CD4-positive, CD25-positive, alpha-beta regulatory T cell (primary cell): ENCODE results near the gene ENKUR. TPM values are rescaled to one million over a fixed set of nuclear protein-coding genes. Genes with fewer than 3 reads are reported as not detected.
"Not testable (repeated sequence)": the region's sequence is repeated elsewhere in the genome, so short reads cannot be mapped to it uniquely, and the experiment has no call there.

Source experiments
- ATAC-seq, 2 donors: fragments of 150-1000 bp; cut with Tn5 transposase; one replicate each; pipeline ENCODE4 v1.10.0; 2021; ENCODE audit warnings: low read depth in 2 of 2, moderate number of reproducible peaks in 2 of 2, moderate library complexity in 1 of 2
- DNase-seq, 3 donors: peaks; one replicate each; pipeline versions ENCODE4 v3.0.0 to v3.0.0-alpha.2; 2012 to 2022; ENCODE audit warnings: mixed read lengths in 1 of 3
- H3K27ac ChIP-seq: one replicate; pipeline ENCODE4 v1.7.0; 2013; ENCODE audit warnings: mild to moderate bottlenecking, low read length; ENCODE audit not compliant: insufficient read depth, poor library complexity, severe bottlenecking
- H3K27me3 ChIP-seq: one replicate; pipeline ENCODE4 v1.7.0; 2013; ENCODE audit warnings: low read length; ENCODE audit not compliant: control insufficient read depth, insufficient read depth
- H3K36me3 ChIP-seq: one replicate; pipeline ENCODE4 v1.7.0; 2013; ENCODE audit warnings: mild to moderate bottlenecking, low read length, moderate library complexity; ENCODE audit not compliant: control insufficient read depth, insufficient read depth
- H3K4me1 ChIP-seq: 2 replicates; pipeline ENCODE4 v1.7.0; 2013; ENCODE audit warnings: mild to moderate bottlenecking, low read length; ENCODE audit not compliant: insufficient read depth, control insufficient read depth, poor library complexity, severe bottlenecking
- H3K4me3 ChIP-seq: one replicate; pipeline ENCODE4 v1.7.0; 2013; ENCODE audit warnings: low read depth, mild to moderate bottlenecking, low read length, moderate library complexity
- H3K9me3 ChIP-seq, 2 experiments: 1 replicate in 1 of 2; 2 replicates in 1 of 2; pipeline ENCODE4 v1.7.0; 2013; ENCODE audit warnings: low read length in 2 of 2, mild to moderate bottlenecking in 1 of 2, moderate library complexity in 1 of 2; ENCODE audit not compliant: control insufficient read depth in 2 of 2
- H3K27ac Mint-ChIP-seq, 3 donors: one replicate each; pipeline ENCODE4 v1.8.0; 2020 to 2022; ENCODE audit warnings: mild to moderate bottlenecking in 3 of 3, mixed read lengths in 3 of 3, moderate library complexity in 2 of 3
- H3K27me3 Mint-ChIP-seq: one replicate; pipeline ENCODE4 v1.8.0; 2022; ENCODE audit warnings: mild to moderate bottlenecking, mixed read lengths
- H3K36me3 Mint-ChIP-seq: one replicate; pipeline ENCODE4 v1.8.0; 2020; ENCODE audit warnings: mixed read lengths
- H3K4me1 Mint-ChIP-seq, 4 donors: one replicate each; pipeline ENCODE4 v1.8.0; 2020 to 2022; ENCODE audit warnings: mixed read lengths in 4 of 4, mild to moderate bottlenecking in 1 of 4
- H3K4me3 Mint-ChIP-seq, 4 donors: one replicate each; pipeline ENCODE4 v1.8.0; 2020 to 2022; ENCODE audit warnings: mild to moderate bottlenecking in 4 of 4, mixed read lengths in 4 of 4, moderate library complexity in 3 of 4
- H3K9me3 Mint-ChIP-seq, 7 donors: one replicate each; pipeline ENCODE4 v1.8.0; 2020 to 2022; ENCODE audit warnings: mixed read lengths in 7 of 7, mild to moderate bottlenecking in 3 of 7, moderate library complexity in 2 of 7
- polyA plus RNA-seq, 4 donors: library from polyadenylated mRNA; unstranded; fragments of 300-500 nt; fragmentation: Illumina TruSeq; gene quantifications; one replicate each; pipeline ENCODE4 v1.2.3, GENCODE V29; 2021
- total RNA-seq: library from RNA; stranded (reverse); gene quantifications from one replicate; pipeline ENCODE4 v1.2.3, GENCODE V29; 2022

ENKUR gene
- total and polyA plus RNA-seq, 5 donors from 2014 or later: 0.10 to 2.3 TPM; not detected in 3

DNA sequence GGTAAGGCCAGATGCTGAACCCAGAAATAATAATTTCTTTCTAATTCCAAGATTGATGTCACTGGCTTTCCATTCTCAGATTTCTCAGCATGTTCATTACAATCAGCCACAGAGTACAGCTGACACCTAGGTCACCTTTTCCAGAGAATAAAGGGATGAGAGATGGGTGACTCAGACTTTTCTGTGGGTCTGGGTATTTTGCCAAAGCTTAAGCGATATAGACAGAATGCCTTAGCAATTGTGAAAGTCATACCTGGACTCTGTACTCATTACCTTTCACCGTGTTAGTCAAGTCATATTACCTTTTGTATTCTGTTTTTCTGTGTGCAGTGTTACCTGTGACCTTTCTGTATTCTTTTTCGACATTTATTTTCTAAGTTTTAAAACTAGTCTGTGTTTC lies 53.0 kb downstream of the ENKUR start:
- Histone ChIP-seq H3K4me1 (no peaks in the 10 kb centered on the region), H3K4me3 (no peak overlapping the region), H3K36me3 (no peaks in the 10 kb centered on the region), H3K27ac (no peak overlapping the region), H3K27me3 (no peaks in the 10 kb centered on the region), H3K9me3 (no peaks in the 10 kb centered on the region)
- peaks cover 0 to 3% (median 0%) of the 10 kb centered on the region in 7 donors for H3K9me3 Mint-ChIP-seq
- DNase-seq (no peak), ATAC-seq (no peak)
- H3K36me3 Mint-ChIP-seq: no peaks in the 10 kb centered on the region
- H3K27ac Mint-ChIP-seq: no peak overlapping the region
- H3K27me3 Mint-ChIP-seq: peaks cover 5% of the 10 kb centered on the region
- no peak overlapping the region for H3K4me3 Mint-ChIP-seq
- H3K4me1 Mint-ChIP-seq: no peaks in the 10 kb centered on the region

DNA sequence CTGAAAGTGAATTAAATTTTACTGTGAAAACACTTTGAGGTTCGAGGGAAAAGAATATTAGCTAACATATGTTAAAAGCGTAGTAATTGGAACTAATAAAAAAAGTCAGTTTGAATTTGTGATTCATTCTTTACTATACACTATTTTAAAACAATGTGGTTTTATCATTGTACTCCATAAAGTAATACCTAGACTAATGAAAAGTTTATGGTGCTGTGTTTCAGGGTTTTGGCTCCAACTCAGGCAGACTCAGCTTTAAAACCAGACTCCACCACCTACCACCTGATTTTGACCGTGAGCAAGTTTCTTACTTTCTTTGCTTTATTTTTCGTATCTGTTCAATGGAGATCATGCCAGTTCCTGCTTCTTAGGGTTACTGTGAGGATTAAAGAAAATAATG lies 54.4 kb downstream of the ENKUR start:
- H3K27ac Mint-ChIP-seq: no peak overlapping the region
- DNase-seq: no peak

DNA sequence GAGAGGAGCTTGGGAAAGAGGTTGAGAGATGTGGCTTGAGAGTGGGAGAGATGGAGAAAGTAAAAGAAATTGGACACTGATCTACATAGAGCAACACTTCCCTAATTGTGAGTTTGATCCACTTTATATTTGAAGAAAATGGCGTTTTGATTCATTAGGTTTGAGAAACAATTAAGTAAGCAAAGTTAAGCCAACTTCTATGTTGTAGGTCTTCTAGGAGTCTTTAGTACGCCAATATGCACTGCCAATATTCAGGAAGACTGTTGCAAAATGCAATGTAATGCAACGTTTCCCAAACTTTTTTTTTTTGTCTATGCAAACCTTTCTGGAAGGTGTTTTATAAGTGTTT lies 56.6 kb downstream of the ENKUR start:
- Histone ChIP-seq H3K27me3 (peaks cover 2% of the 10 kb centered on the region), H3K4me3 (no peak overlapping the region), H3K9me3 (no peaks in the 10 kb centered on the region), H3K27ac (no peak overlapping the region), H3K4me1 (no peaks in the 10 kb centered on the region), H3K36me3 (no peaks in the 10 kb centered on the region)
- H3K36me3 Mint-ChIP-seq: no peaks in the 10 kb centered on the region
- no peaks in the 10 kb centered on the region for H3K4me1 Mint-ChIP-seq
- ATAC-seq (no peak), DNase-seq (no peak)
- H3K4me3 Mint-ChIP-seq: no peak overlapping the region
- no peak overlapping the region for H3K27ac Mint-ChIP-seq
- no peaks in the 10 kb centered on the region for H3K9me3 Mint-ChIP-seq
- H3K27me3 Mint-ChIP-seq: peaks cover 4% of the 10 kb centered on the region

More for the DNA sequence above, 54.4 kb downstream of the ENKUR start:
- H3K4me1 ChIP-seq: no peaks in the 10 kb centered on the region
- H3K27me3 ChIP-seq: peaks cover 2% of the 10 kb centered on the region
- no peak overlapping the region for H3K27ac ChIP-seq
- H3K27me3 Mint-ChIP-seq: peaks cover 9% of the 10 kb centered on the region
- no peaks in the 10 kb centered on the region for H3K9me3 Mint-ChIP-seq
- ATAC-seq: no peak
- no peak overlapping the region for H3K4me3 ChIP-seq
- H3K4me1 Mint-ChIP-seq: no peaks in the 10 kb centered on the region
- no peaks in the 10 kb centered on the region for H3K9me3 ChIP-seq
- no peaks in the 10 kb centered on the region for H3K36me3 Mint-ChIP-seq
- H3K4me3 Mint-ChIP-seq: no peak overlapping the region
- no peaks in the 10 kb centered on the region for H3K36me3 ChIP-seq

DNA sequence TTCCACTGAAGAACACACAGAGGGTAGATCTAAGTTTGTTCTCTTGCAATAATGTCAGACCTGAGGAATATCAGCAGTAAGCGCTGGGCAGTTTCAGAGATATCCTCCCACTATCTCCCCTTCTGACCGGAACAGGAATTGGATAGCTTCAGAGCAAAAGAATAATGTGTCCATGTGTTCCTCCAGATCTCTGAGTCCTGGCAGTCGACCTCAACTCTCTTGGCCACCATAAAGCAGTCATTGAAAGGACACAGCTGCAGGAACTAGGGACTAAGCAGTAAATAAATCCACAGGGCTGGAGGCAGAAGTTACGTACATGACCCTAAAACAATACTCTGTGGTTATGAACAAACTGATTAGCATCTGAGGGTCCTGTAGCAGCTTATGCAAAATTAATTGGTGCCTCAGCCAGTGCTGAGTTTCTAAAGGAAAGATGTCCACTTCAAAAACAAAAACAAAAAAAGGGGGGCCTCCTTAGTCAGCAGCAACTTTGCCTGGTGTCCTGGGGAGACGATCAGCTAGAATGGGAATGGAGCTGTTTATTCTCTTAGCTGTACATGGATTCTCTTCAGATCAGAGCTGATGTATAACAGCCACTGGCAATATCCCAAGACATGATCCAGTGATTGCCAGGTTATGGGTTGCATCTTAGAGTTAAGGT lies 57.1 kb downstream of the ENKUR start:
- Histone ChIP-seq H3K27me3 (peaks cover 2% of the 10 kb centered on the region), H3K4me3 (no peak overlapping the region), H3K36me3 (no peaks in the 10 kb centered on the region), H3K4me1 (no peaks in the 10 kb centered on the region), H3K9me3 (no peaks in the 10 kb centered on the region), H3K27ac (no peak overlapping the region)
- no peaks in the 10 kb centered on the region for H3K36me3 Mint-ChIP-seq
- no peak for DNase-seq
- no peak for ATAC-seq
- H3K4me1 Mint-ChIP-seq: peaks cover 0 to 1% (median 0%) of the 10 kb centered on the region in 4 donors
- H3K27me3 Mint-ChIP-seq: peaks cover 4% of the 10 kb centered on the region
- no peaks in the 10 kb centered on the region for H3K9me3 Mint-ChIP-seq
- H3K27ac Mint-ChIP-seq: no peak overlapping the region
- no peak overlapping the region for H3K4me3 Mint-ChIP-seq

DNA sequence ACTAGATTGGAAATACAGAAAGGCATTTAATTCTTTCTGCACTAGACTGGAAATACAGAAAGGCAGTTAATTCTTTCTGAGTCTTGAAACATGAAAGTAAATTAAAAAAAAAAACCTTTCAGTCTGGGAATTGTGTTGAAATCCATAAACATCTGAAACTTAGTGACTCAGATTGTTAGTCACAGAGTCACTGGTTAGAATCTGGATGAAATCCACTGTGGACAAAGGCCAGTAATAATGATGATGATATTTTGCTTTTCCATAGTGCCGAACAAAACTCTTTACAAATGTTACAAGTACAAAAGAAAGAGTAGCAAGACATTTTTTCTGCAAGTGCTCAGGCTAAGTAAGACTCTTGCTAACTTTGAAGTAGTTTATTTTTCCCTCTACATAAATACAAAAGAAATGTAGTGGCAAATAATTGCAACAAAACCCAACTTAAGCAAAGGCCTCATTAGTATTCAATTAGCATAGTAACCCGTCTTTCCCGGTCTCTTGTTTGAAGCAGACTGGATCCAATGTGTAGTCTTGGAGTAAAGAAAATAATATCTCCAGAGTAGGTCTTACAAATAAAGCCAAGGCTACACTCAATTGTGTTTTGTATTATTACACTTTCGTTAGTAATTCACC lies 57.8 kb downstream of the ENKUR start:
- Mint-ChIP-seq H3K9me3 (no peaks in the 10 kb centered on the region), H3K36me3 (no peaks in the 10 kb centered on the region), H3K27me3 (peaks cover 4% of the 10 kb centered on the region), H3K27ac (no peak overlapping the region), H3K4me3 (no peak overlapping the region), H3K4me1 (peaks cover 0 to 8% (median 2%) of the 10 kb centered on the region in 4 donors)
- Histone ChIP-seq H3K4me3 (no peak overlapping the region), H3K36me3 (no peaks in the 10 kb centered on the region), H3K9me3 (no peaks in the 10 kb centered on the region), H3K27me3 (peaks cover 2% of the 10 kb centered on the region), H3K27ac (no peak overlapping the region), H3K4me1 (peaks cover 1% of the 10 kb centered on the region)
- no peak for ATAC-seq
- no peak for DNase-seq

DNA sequence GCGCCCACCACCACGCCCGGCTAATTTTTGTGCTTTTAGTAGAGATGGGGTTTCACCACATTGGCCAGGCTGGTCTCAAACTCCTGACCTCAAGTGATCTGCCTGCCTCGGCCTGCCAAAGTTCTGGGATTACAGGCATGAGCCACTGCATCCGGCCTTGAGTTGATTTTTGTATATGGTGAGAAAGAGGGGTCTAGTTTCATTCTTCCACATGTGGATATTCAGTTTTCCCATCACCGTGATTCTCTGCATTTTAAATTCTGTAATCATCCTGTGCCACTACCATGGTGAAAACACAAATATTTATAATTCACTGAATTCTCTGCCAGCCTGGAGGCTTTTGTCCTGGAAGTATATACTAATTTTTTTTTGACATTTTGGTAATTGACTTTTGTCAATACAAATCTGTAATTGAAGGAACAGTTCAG lies 58.3 kb downstream of the ENKUR start:
- H3K4me1 Mint-ChIP-seq: peaks cover 0 to 10% (median 4%) of the 10 kb centered on the region in 4 donors
- H3K4me1 ChIP-seq, DNase-seq, H3K4me3 Mint-ChIP-seq, H3K36me3 ChIP-seq, H3K27ac Mint-ChIP-seq, H3K36me3 Mint-ChIP-seq, H3K9me3 ChIP-seq, ATAC-seq, H3K4me3 ChIP-seq, H3K27ac ChIP-seq, H3K27me3 Mint-ChIP-seq, H3K9me3 Mint-ChIP-seq, H3K27me3 ChIP-seq: not testable (repeated sequence)

DNA sequence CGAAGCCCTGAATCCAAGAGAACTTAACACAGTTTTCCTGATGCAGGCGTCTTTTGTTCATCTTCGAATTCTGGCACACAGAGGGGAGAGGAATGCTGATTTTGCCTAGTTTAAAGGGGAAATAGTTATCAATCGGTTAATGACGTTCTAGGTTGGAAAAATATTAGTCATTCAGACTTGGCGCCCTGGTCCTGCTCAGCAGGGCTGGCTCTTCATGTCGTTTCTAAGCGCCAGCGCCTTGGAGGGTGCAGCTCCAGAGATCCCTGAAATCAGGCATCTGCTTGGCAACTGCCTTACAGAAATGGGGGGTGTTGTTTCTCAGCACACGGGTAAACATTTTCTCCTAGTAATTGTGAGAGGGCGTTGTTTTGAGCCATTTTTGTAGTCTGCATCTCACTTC lies 62.3 kb downstream of the ENKUR start:
- peaks cover 1 to 22% (median 8%) of the 10 kb centered on the region in 4 donors for H3K4me1 Mint-ChIP-seq
- H3K9me3 ChIP-seq: no peaks in the 10 kb centered on the region
- no peak overlapping the region for H3K4me3 ChIP-seq
- peak overlapping the region in 2 of 3 donors; percentile 13 to 17 for H3K27ac Mint-ChIP-seq
- peaks cover 2% of the 10 kb centered on the region for H3K27me3 ChIP-seq
- DNase-seq (no peak), ATAC-seq (no peak)
- no peaks in the 10 kb centered on the region for H3K36me3 ChIP-seq
- H3K4me1 ChIP-seq: peaks cover 10% of the 10 kb centered on the region
- no peaks in the 10 kb centered on the region for H3K36me3 Mint-ChIP-seq
- H3K9me3 Mint-ChIP-seq: peaks cover 0 to 2% (median 0%) of the 10 kb centered on the region in 7 donors
- H3K27me3 Mint-ChIP-seq: peaks cover 11% of the 10 kb centered on the region
- H3K27ac ChIP-seq: no peak overlapping the region
- peak overlapping the region; percentile 78 to 91 (median 84) for H3K4me3 Mint-ChIP-seq
